GM21367 (cell line): ENCODE measurements around the gene EPB41.
"Not testable (repeated sequence)": the region's sequence is repeated elsewhere in the genome, so short reads cannot be mapped to it uniquely, and the experiment has no call there.

Experiments
- ATAC-seq: cut with Tn5 transposase; IDR thresholded peaks from one replicate; pipeline ENCODE4 v1.9.1; 2021; ENCODE audit not compliant: unreplicated experiment

EPB41 gene

GRCh38 chr1:29124366-29125236 is 210.2 kb downstream of the EPB41 start:
- no peak for ATAC-seq

- ATAC-seq = no peak
Observed at GRCh38 chr1:29125237-29125641, 210.9 kb downstream of the EPB41 start.

- no peak for ATAC-seq
Observed at GRCh38 chr1:29125788-29126187, 211.4 kb downstream of the EPB41 start.

GRCh38 chr1:29126198-29126597 is 211.8 kb downstream of the EPB41 start:
- ATAC-seq = no peak

GRCh38 chr1:29128739-29129138 is 214.4 kb downstream of the EPB41 start:
- ATAC-seq = no peak

GRCh38 chr1:29129916-29130315 is 215.5 kb downstream of the EPB41 start:
- ATAC-seq = no peak

GRCh38 chr1:29131056-29131455 is 216.7 kb downstream of the EPB41 start:
- ATAC-seq = not testable (repeated sequence)

- no peak for ATAC-seq
Observed at GRCh38 chr1:29133861-29134694, 219.7 kb downstream of the EPB41 start.

GRCh38 chr1:29134695-29135028 is 220.3 kb downstream of the EPB41 start:
- ATAC-seq = no peak

GRCh38 chr1:29136391-29136915 is 222.1 kb downstream of the EPB41 start:
- ATAC-seq = no peak

- ATAC-seq = no peak
Observed at GRCh38 chr1:29142714-29143113, 228.3 kb downstream of the EPB41 start.

GRCh38 chr1:29144178-29144577 is 229.8 kb downstream of the EPB41 start:
- ATAC-seq = no peak

GRCh38 chr1:29145739-29146437 is 231.5 kb downstream of the EPB41 start:
- no peak for ATAC-seq

GRCh38 chr1:29148656-29149491 is 234.5 kb downstream of the EPB41 start:
- no peak for ATAC-seq

GRCh38 chr1:29150346-29150745 is 236.0 kb downstream of the EPB41 start:
- ATAC-seq = not testable (repeated sequence)

GRCh38 chr1:29152046-29152805 is 237.9 kb downstream of the EPB41 start:
- no peak for ATAC-seq

GRCh38 chr1:29156543-29157268 is 242.3 kb downstream of the EPB41 start:
- ATAC-seq = no peak

- no peak for ATAC-seq
Observed at GRCh38 chr1:29157269-29157601, 242.9 kb downstream of the EPB41 start.

- ATAC-seq = no peak
Observed at GRCh38 chr1:29159773-29160172, 245.4 kb downstream of the EPB41 start.
